ENCODE data around the gene SMG6. TPM values are rescaled to one million over a fixed set of nuclear protein-coding genes. Genes with fewer than 3 reads are reported as not detected.

SMG6 gene
- total and polyA plus RNA-seq, 2 donors (not counting 1 experiment from before 2014, with no cell fraction given): 10.6 to 35.5 TPM

DNA sequence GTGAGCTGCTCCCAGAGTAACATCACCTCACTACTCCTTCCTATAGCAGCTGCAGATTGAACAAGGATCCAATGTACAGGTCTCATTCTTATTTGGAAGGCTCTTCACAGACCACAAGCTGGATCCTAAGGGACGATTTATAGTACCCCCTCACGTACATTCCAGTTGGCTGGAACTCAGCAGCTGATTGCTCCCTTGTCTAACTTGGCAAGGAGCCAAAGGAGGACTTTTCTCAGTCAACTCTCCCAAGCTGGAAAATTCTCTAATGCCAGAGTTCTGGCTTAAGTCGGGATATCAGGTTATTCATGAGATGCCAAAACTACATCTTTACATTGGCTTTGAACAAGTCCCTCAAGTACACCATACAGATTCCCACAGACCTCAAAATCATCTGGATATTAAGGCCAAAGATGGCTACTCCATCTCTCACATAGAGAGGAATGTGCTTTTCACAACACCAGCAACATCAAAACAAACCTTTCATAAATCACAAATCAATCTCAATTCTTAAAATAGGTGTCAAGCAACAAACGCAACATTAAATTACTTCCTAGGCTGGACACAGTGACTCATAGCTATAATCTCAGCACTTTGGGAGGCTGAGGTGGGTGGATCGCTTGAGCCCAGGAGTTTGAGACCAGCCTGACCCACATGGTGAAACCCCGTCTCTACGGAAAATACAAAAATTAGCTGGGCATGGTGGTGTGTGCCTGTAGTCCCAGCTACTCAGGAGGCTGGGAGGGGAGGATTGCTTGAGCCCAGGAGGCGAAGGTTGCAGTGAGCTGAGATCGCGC lies 39.3 kb downstream of the SMG6 start:
- ATAC-seq (ENCODE audit: low read depth): no peak
- Mint-ChIP-seq H3K27me3 (no peaks in the 10 kb centered on the region), H3K4me1 (peaks cover 25% of the 10 kb centered on the region), H3K9me3 (ENCODE audit: insufficient read depth) (no peaks in the 10 kb centered on the region), H3K27ac (no peak overlapping the region), H3K4me3 (no peak overlapping the region)
- 94% methylated on average over 2 of the region's 10 CpGs for WGBS (ENCODE audit: insufficient coverage)
- DNase-seq: no peak
- Histone ChIP-seq H2AFZ (ENCODE audit: insufficient read depth, low read depth, low read length, poor library complexity, severe bottlenecking) (no peak overlapping the region), H3K9me3 (ENCODE audit: control extremely low read depth in 1 of 3, control insufficient read depth in 2 of 3, insufficient read depth in 1 of 3, low read length in 2 of 3) (no peaks in the 10 kb centered on the region), H3K27ac (ENCODE audit: low read length in 2 of 2) (no peak overlapping the region), H3K4me1 (ENCODE audit: control insufficient read depth in 2 of 2, insufficient read depth in 2 of 2, low read length in 2 of 2) (peaks cover 15 to 32% of the 10 kb centered on the region in 2 donors), H3K9ac (ENCODE audit: low read length) (no peak overlapping the region), H4K20me1 (ENCODE audit: control insufficient read depth, insufficient read depth, low read length, poor library complexity, severe bottlenecking) (no peaks in the 10 kb centered on the region), H3K79me2 (ENCODE audit: control insufficient read depth, insufficient read depth, low read length) (peaks cover 21% of the 10 kb centered on the region), H3K27me3 (replicated peaks in 1 of 4; ENCODE audit: control extremely low read depth in 1 of 4, control insufficient read depth in 3 of 4, insufficient read depth in 4 of 4, low read length in 3 of 4) (no peaks in the 10 kb centered on the region), H3K4me2 (replicated peaks; ENCODE audit: low read depth, low read length, poor library complexity, severe bottlenecking) (no peak overlapping the region), H3K4me3 (ENCODE audit: control extremely low read depth in 1 of 5, extremely low read depth in 1 of 5, insufficient read depth in 1 of 5, low read depth in 2 of 5, low read length in 4 of 5) (no peak overlapping the region), H3K36me3 (replicated peaks in 1 of 2; ENCODE audit: control extremely low read depth in 1 of 2, control insufficient read depth in 1 of 2, extremely low read depth in 1 of 2, insufficient read depth in 2 of 2, low read length in 1 of 2) (peaks cover 0 to 14% of the 10 kb centered on the region in 2 experiments)
- CTCF ChIA-PET: interaction anchor here (1.1 to 3.4 kb wide), 4 partner anchors 19 to 209 kb away, joined by 3 to 20 read pairs (median 6); partner anchors contain the start of gene HIC1
- intact Hi-C loops (cut with micrococcal nuclease): no loop called here
- no peak for TF ChIP-seq EZH2 (IDR thresholded peaks at IDR 0.05; ENCODE audit: borderline replicate concordance, insufficient read depth, low read depth, low read length, poor library complexity, severe bottlenecking)
- TF ChIP-seq, protein P1, sequence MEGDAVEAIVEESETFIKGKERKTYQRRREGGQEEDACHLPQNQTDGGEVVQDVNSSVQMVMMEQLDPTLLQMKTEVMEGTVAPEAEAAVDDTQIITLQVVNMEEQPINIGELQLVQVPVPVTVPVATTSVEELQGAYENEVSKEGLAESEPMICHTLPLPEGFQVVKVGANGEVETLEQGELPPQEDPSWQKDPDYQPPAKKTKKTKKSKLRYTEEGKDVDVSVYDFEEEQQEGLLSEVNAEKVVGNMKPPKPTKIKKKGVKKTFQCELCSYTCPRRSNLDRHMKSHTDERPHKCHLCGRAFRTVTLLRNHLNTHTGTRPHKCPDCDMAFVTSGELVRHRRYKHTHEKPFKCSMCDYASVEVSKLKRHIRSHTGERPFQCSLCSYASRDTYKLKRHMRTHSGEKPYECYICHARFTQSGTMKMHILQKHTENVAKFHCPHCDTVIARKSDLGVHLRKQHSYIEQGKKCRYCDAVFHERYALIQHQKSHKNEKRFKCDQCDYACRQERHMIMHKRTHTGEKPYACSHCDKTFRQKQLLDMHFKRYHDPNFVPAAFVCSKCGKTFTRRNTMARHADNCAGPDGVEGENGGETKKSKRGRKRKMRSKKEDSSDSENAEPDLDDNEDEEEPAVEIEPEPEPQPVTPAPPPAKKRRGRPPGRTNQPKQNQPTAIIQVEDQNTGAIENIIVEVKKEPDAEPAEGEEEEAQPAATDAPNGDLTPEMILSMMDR (IDR thresholded peaks at IDR 0.05): no peak
- POLR2A ChIA-PET: no interaction called here

Measured in B cell (primary cell).